ENCODE results near the gene ORAI2. TPM values are rescaled to one million over a fixed set of nuclear protein-coding genes. Genes with fewer than 3 reads are reported as not detected.
A peak's percentile ranks its signal among the peaks of the same experiment; 100 is the strongest.
"Not testable (repeated sequence)": the region's sequence is repeated elsewhere in the genome, so short reads cannot be mapped to it uniquely, and the experiment has no call there.

Gene ORAI2
- polyA plus RNA-seq, 1 donor (not counting 4 experiments of a cell fraction or from before 2014, with no cell fraction given), result 2.0 TPM

DNA sequence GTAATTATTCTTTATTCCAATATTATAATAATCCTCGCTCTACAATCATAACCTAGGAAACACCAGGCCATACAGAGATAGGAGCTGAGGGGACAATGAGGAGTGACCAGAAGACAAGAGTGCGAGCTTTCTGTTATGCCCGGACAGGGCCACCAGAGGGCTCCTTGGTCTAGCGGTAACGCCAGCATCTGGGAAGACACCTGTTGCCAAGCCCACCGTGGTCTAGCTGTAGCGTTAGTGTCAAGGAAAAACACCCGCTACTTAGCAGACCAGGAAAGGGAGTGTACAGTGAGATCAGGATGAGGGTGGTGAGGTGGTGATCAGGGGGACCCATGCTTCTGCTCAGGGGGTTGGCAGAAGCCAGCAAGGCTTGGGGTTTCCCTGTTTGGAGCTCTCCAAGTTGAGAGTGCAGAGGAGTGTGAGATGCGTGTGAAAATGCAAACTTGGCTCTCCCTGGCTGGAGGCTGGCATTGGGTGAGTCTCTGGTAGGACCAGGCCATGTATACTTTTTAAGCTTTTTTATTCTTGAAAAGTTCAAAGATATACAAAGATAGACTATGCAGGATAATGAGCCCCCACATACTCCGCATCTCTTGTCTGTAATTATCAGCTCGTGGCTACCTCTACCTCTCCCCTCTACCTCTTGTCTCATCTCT is 46.7 kb downstream of the ORAI2 start:
- H4K20me1 ChIP-seq (ENCODE audit: control insufficient read depth, extremely low read depth, insufficient read depth, low read length); H3K4me3 ChIP-seq (ENCODE audit: control insufficient read depth in 2 of 3, extremely low read depth in 1 of 3, insufficient read depth in 2 of 3, low read depth in 1 of 3, low read length in 3 of 3); H2AFZ ChIP-seq (ENCODE audit: control insufficient read depth, low read length); H3K4me2 ChIP-seq (ENCODE audit: control insufficient read depth, extremely low read depth, insufficient read depth, low read depth, low read length); dilution Hi-C loops (cut with MboI; ENCODE audit: extremely low pct_ligation_motif_present, low sequenced_read_pairs); DNase-seq (ENCODE audit: low read depth, low spot score); H3K27ac ChIP-seq (ENCODE audit: control insufficient read depth, insufficient read depth, low read length); H3K27me3 ChIP-seq (ENCODE audit: control insufficient read depth, extremely low read depth, insufficient read depth, low read length); FAIRE-seq; H3K9me1 ChIP-seq (ENCODE audit: control insufficient read depth, extremely low read depth, insufficient read depth, low read length); H3K9ac ChIP-seq (ENCODE audit: control insufficient read depth, extremely low read depth, insufficient read depth, low read length); H3K36me3 ChIP-seq (ENCODE audit: control insufficient read depth in 2 of 2, extremely low read depth in 1 of 2, insufficient read depth in 2 of 2, low read length in 2 of 2); H3K4me1 ChIP-seq (ENCODE audit: control insufficient read depth, extremely low read depth, insufficient read depth, low read length); H3K79me2 ChIP-seq (ENCODE audit: control insufficient read depth, insufficient read depth, low read length); H3K9me3 ChIP-seq (ENCODE audit: control insufficient read depth, low read depth, low read length): not testable (repeated sequence)
- TF ChIP-seq, protein P1, sequence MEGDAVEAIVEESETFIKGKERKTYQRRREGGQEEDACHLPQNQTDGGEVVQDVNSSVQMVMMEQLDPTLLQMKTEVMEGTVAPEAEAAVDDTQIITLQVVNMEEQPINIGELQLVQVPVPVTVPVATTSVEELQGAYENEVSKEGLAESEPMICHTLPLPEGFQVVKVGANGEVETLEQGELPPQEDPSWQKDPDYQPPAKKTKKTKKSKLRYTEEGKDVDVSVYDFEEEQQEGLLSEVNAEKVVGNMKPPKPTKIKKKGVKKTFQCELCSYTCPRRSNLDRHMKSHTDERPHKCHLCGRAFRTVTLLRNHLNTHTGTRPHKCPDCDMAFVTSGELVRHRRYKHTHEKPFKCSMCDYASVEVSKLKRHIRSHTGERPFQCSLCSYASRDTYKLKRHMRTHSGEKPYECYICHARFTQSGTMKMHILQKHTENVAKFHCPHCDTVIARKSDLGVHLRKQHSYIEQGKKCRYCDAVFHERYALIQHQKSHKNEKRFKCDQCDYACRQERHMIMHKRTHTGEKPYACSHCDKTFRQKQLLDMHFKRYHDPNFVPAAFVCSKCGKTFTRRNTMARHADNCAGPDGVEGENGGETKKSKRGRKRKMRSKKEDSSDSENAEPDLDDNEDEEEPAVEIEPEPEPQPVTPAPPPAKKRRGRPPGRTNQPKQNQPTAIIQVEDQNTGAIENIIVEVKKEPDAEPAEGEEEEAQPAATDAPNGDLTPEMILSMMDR (optimal IDR thresholded peaks at IDR 0.05 in 1 of 3, IDR thresholded peaks at IDR 0.05 in 1 of 3, conservative IDR thresholded peaks at IDR 0.05 in 1 of 3; ENCODE audit: extremely low read depth in 1 of 3, insufficient read depth in 2 of 3, low read length in 3 of 3), result peak in 2 of 3 experiments; percentile 17 to 23

DNA sequence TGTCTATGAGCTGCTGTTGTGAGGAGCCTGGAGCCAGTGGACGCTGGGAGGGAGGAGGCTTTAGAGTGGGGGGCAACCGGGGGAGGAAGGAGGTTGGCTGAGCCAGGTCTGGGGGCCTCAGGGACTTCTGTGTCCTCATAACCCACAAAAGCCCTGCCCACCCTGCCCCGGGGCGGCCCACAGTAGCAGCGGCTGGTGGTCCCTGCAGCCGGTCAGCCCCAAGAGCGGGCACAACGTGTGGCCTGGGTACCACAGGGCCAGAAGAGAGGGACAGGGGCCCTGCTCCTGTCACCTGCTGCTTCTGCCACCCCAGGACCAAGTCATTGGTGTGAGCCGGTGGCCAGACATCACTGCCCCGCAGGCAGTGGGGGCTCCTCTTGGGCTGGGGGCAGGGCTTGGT is 48.6 kb downstream of the ORAI2 start:
- H3K9ac ChIP-seq (ENCODE audit: control insufficient read depth, extremely low read depth, insufficient read depth, low read length); H3K9me1 ChIP-seq (ENCODE audit: control insufficient read depth, extremely low read depth, insufficient read depth, low read length); dilution Hi-C loops (cut with MboI; ENCODE audit: extremely low pct_ligation_motif_present, low sequenced_read_pairs); H3K4me2 ChIP-seq (ENCODE audit: control insufficient read depth, extremely low read depth, insufficient read depth, low read depth, low read length); H3K4me1 ChIP-seq (ENCODE audit: control insufficient read depth, extremely low read depth, insufficient read depth, low read length); H4K20me1 ChIP-seq (ENCODE audit: control insufficient read depth, extremely low read depth, insufficient read depth, low read length); H3K27me3 ChIP-seq (ENCODE audit: control insufficient read depth, extremely low read depth, insufficient read depth, low read length); H3K4me3 ChIP-seq (ENCODE audit: control insufficient read depth in 2 of 3, extremely low read depth in 1 of 3, insufficient read depth in 2 of 3, low read depth in 1 of 3, low read length in 3 of 3); H3K36me3 ChIP-seq (ENCODE audit: control insufficient read depth in 2 of 2, extremely low read depth in 1 of 2, insufficient read depth in 2 of 2, low read length in 2 of 2); DNase-seq (ENCODE audit: low read depth, low spot score); H3K79me2 ChIP-seq (ENCODE audit: control insufficient read depth, insufficient read depth, low read length); FAIRE-seq; H3K9me3 ChIP-seq (ENCODE audit: control insufficient read depth, low read depth, low read length); H3K27ac ChIP-seq (ENCODE audit: control insufficient read depth, insufficient read depth, low read length); H2AFZ ChIP-seq (ENCODE audit: control insufficient read depth, low read length): not testable (repeated sequence)

DNA sequence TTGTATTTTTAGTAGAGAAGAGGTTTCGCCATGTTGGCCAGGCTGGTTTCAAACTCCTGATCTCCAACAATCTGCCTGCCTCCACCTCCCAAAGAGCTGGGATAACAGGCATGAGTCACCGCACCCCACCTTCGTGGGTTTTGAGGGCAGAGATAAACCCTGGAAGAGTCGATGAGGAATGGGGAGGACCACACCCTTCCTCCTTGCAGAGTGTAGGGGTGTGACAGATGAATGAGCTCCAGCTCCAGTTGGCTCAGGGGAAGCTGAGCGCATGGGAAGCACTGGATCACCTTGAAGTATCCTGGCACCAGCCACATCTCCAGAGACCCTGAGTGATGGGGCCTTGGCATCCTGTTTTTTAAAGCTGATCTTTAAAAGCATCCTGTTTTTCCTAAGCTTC is 50.9 kb downstream of the ORAI2 start:
- dilution Hi-C loops (cut with MboI; ENCODE audit: extremely low pct_ligation_motif_present, low sequenced_read_pairs); FAIRE-seq; H3K79me2 ChIP-seq (ENCODE audit: control insufficient read depth, insufficient read depth, low read length): not testable (repeated sequence)

DNA sequence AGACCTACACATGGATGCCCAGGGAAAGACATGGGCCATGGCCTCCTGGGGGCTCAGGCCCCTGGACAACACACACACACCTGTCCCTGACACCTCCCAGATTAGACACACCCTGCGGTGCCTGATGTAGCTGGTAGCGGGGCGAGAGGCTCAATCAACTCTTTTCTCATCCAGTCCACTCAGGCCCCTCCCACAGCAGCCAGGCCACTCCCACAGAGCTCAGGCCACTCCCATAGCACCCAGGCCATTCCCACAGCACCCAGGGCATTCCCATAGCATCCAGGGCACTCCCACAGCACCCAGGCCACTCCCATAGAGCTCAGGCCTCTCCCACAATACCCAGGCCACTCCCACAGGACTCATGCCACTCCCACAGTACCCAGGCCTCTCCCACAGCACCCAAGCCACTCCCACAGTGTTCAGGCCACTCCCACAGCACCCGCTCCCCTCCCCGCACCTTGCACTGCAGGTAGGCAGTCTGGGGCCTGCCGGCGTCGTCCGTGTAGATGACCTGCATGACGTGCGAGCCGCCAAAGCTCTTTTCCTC is 57.2 kb downstream of the ORAI2 start:
- not testable (repeated sequence) for H3K4me3 ChIP-seq (ENCODE audit: control insufficient read depth in 2 of 3, extremely low read depth in 1 of 3, insufficient read depth in 2 of 3, low read depth in 1 of 3, low read length in 3 of 3)

More for the DNA sequence above, 50.9 kb downstream of the ORAI2 start:
- H4K20me1 ChIP-seq (ENCODE audit: control insufficient read depth, extremely low read depth, insufficient read depth, low read length); H3K27ac ChIP-seq (ENCODE audit: control insufficient read depth, insufficient read depth, low read length); DNase-seq (ENCODE audit: low read depth, low spot score); H3K4me2 ChIP-seq (ENCODE audit: control insufficient read depth, extremely low read depth, insufficient read depth, low read depth, low read length); H3K9ac ChIP-seq (ENCODE audit: control insufficient read depth, extremely low read depth, insufficient read depth, low read length); H2AFZ ChIP-seq (ENCODE audit: control insufficient read depth, low read length); H3K9me1 ChIP-seq (ENCODE audit: control insufficient read depth, extremely low read depth, insufficient read depth, low read length); H3K4me1 ChIP-seq (ENCODE audit: control insufficient read depth, extremely low read depth, insufficient read depth, low read length); H3K9me3 ChIP-seq (ENCODE audit: control insufficient read depth, low read depth, low read length); H3K4me3 ChIP-seq (ENCODE audit: control insufficient read depth in 2 of 3, extremely low read depth in 1 of 3, insufficient read depth in 2 of 3, low read depth in 1 of 3, low read length in 3 of 3); H3K36me3 ChIP-seq (ENCODE audit: control insufficient read depth in 2 of 2, extremely low read depth in 1 of 2, insufficient read depth in 2 of 2, low read length in 2 of 2); H3K27me3 ChIP-seq (ENCODE audit: control insufficient read depth, extremely low read depth, insufficient read depth, low read length): not testable (repeated sequence)

More for the DNA sequence above, 57.2 kb downstream of the ORAI2 start:
- H4K20me1 ChIP-seq (ENCODE audit: control insufficient read depth, extremely low read depth, insufficient read depth, low read length); H3K4me2 ChIP-seq (ENCODE audit: control insufficient read depth, extremely low read depth, insufficient read depth, low read depth, low read length); H3K27me3 ChIP-seq (ENCODE audit: control insufficient read depth, extremely low read depth, insufficient read depth, low read length); H3K4me1 ChIP-seq (ENCODE audit: control insufficient read depth, extremely low read depth, insufficient read depth, low read length); H3K36me3 ChIP-seq (ENCODE audit: control insufficient read depth in 2 of 2, extremely low read depth in 1 of 2, insufficient read depth in 2 of 2, low read length in 2 of 2); FAIRE-seq; H3K79me2 ChIP-seq (ENCODE audit: control insufficient read depth, insufficient read depth, low read length); H3K9me3 ChIP-seq (ENCODE audit: control insufficient read depth, low read depth, low read length); H2AFZ ChIP-seq (ENCODE audit: control insufficient read depth, low read length); H3K9me1 ChIP-seq (ENCODE audit: control insufficient read depth, extremely low read depth, insufficient read depth, low read length); dilution Hi-C loops (cut with MboI; ENCODE audit: extremely low pct_ligation_motif_present, low sequenced_read_pairs); DNase-seq (ENCODE audit: low read depth, low spot score); H3K27ac ChIP-seq (ENCODE audit: control insufficient read depth, insufficient read depth, low read length); H3K9ac ChIP-seq (ENCODE audit: control insufficient read depth, extremely low read depth, insufficient read depth, low read length): not testable (repeated sequence)
